Neural progenitor cell (in vitro differentiated cells): ENCODE measurements around the gene VAV1. TPM values are rescaled to one million over a fixed set of nuclear protein-coding genes. Genes with fewer than 3 reads are reported as not detected.

Source experiments
- DNase-seq: peaks from one replicate; pipeline ENCODE4 v3.0.0-alpha.2; 2016; ENCODE audit warnings: low spot score
- H2AFZ ChIP-seq: fragments of 200-600 bp; sonication (generic); replicated peaks from 2 replicates; pipeline ENCODE4 v1.6.1; 2016; ENCODE audit warnings: antibody characterized with exemption
- H3F3A ChIP-seq: fragments of 200-600 bp; sonication (generic); 2 replicates; pipeline ENCODE4 v1.6.1; 2016; ENCODE audit warnings: antibody characterized with exemption, low read depth
- H3K27ac ChIP-seq: fragments of 200-600 bp; sonication (generic); 2 replicates; pipeline ENCODE4 v1.5.1; 2016; ENCODE audit warnings: mild to moderate bottlenecking
- H3K27me3 ChIP-seq: fragments of 200-600 bp; sonication (generic); 2 replicates; pipeline ENCODE4 v1.6.1; 2016; ENCODE audit warnings: mild to moderate bottlenecking, moderate library complexity
- H3K36me3 ChIP-seq: fragments of 200-600 bp; sonication (generic); 2 replicates; pipeline ENCODE4 v1.5.1; 2016
- H3K4me1 ChIP-seq: fragments of 200-600 bp; sonication (generic); 2 replicates; pipeline ENCODE4 v1.6.1; 2016; ENCODE audit warnings: mixed run types
- H3K4me2 ChIP-seq: fragments of 200-600 bp; sonication (generic); 2 replicates; pipeline ENCODE4 v1.6.1; 2016
- H3K4me3 ChIP-seq: fragments of 200-600 bp; sonication (generic); 2 replicates; pipeline ENCODE4 v1.5.1; 2016
- H3K79me2 ChIP-seq: fragments of 200-600 bp; sonication (generic); 2 replicates; pipeline ENCODE4 v1.6.1; 2016; ENCODE audit warnings: low read depth
- H3K9ac ChIP-seq: fragments of 200-600 bp; sonication (generic); 2 replicates; pipeline ENCODE4 v1.6.1; 2016
- H3K9me3 ChIP-seq: fragments of 200-600 bp; sonication (generic); 2 replicates; pipeline ENCODE4 v1.5.1; 2016; ENCODE audit warnings: low read depth
- H4K20me1 ChIP-seq: fragments of 200-600 bp; sonication (generic); 2 replicates; pipeline ENCODE4 v1.6.1; 2016; ENCODE audit warnings: low read depth
- H3K27ac Mint-ChIP-seq: 3 replicates; pipeline ENCODE4 v1.8.0; 2021; ENCODE audit warnings: mixed read lengths
- H3K27me3 Mint-ChIP-seq: 2 replicates; pipeline ENCODE4 v1.8.0; 2022; ENCODE audit warnings: low read depth, mild to moderate bottlenecking, inconsistent platforms, moderate library complexity, mixed read lengths; ENCODE audit not compliant: insufficient read depth
- H3K36me3 Mint-ChIP-seq: 3 replicates; pipeline ENCODE4 v1.8.0; 2021; ENCODE audit warnings: mixed read lengths
- H3K4me1 Mint-ChIP-seq: 3 replicates; pipeline ENCODE4 v1.8.0; 2021; ENCODE audit warnings: mixed read lengths
- H3K4me3 Mint-ChIP-seq: 3 replicates; pipeline ENCODE4 v1.8.0; 2021; ENCODE audit warnings: mild to moderate bottlenecking, moderate library complexity, mixed read lengths
- H3K9me3 Mint-ChIP-seq: 3 replicates; pipeline ENCODE4 v1.8.0; 2020; ENCODE audit warnings: mixed read lengths
- CTCF ChIP-seq: fragments of 200-600 bp; sonication (generic); IDR thresholded peaks from 2 replicates; pipeline ENCODE4 v1.5.1; 2017; ENCODE audit warnings: antibody characterized with exemption, mild to moderate bottlenecking
- EZH2 ChIP-seq: fragments of 200-600 bp; sonication (generic); IDR thresholded peaks from 2 replicates; pipeline ENCODE4 v1.6.1; 2017; ENCODE audit warnings: antibody characterized with exemption, mild to moderate bottlenecking, moderate library complexity
- EZH2phosphoT487 ChIP-seq: fragments of 200-600 bp; sonication (generic); IDR thresholded peaks from 2 replicates; pipeline ENCODE4 v1.6.1; 2017; ENCODE audit warnings: antibody characterized with exemption
- total RNA-seq: library from RNA; depleted of rRNA; stranded (reverse); fragments of >200 nt; gene quantifications from 2 replicates; pipeline ENCODE4 v1.2.3, GENCODE V29; 2015; ENCODE audit warnings: low replicate concordance

The VAV1 gene
- total RNA-seq, 1 donor from 2014 or later: not detected

- H3K4me1 Mint-ChIP-seq: no peaks in the 10 kb centered on the region
- Histone ChIP-seq H3K9ac (no peak overlapping the region), H3K27ac (no peak overlapping the region), H3K27me3 (no peaks in the 10 kb centered on the region), H3K4me3 (no peak overlapping the region), H3K4me2 (no peak overlapping the region), H2AFZ (peak overlapping the region; percentile 60), H3K9me3 (no peaks in the 10 kb centered on the region), H3K4me1 (no peaks in the 10 kb centered on the region), H3K79me2 (no peaks in the 10 kb centered on the region), H3K36me3 (no peaks in the 10 kb centered on the region), H3F3A (no peaks in the 10 kb centered on the region), H4K20me1 (no peaks in the 10 kb centered on the region)
- no peak overlapping the region for H3K27ac Mint-ChIP-seq
- no peak for DNase-seq
- H3K4me3 Mint-ChIP-seq: no peak overlapping the region
- peaks cover 5% of the 10 kb centered on the region for H3K27me3 Mint-ChIP-seq
- no peak for TF ChIP-seq EZH2phosphoT487
- no peak for TF ChIP-seq CTCF
- no peak for TF ChIP-seq EZH2
- H3K9me3 Mint-ChIP-seq: peaks cover 6% of the 10 kb centered on the region
- H3K36me3 Mint-ChIP-seq: no peaks in the 10 kb centered on the region
These were observed 38.9 kb downstream of the VAV1 start for GRCh38 chr19:6811378-6811777.

DNA sequence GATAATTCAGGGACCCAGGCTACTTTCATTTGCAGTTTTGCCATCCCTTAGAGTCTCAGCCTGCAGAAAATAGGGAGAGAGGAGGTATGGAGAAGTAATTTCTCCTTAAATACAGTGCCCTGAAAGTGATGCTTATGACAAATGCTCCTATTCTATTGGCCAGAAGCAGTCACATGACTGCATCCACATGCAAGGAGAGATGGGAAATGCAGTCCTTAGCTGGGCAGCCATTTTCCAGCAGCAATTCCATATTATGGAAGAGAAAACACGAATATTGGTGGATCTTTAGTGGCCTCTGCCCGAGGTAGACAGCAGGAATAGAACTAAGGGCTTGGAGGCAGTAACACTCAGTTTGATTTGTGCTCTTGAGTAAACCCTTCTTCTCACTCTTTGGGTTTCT, 39.4 kb downstream of the VAV1 start:
- Histone ChIP-seq H3K9ac (no peak overlapping the region), H3K4me1 (no peaks in the 10 kb centered on the region), H4K20me1 (no peaks in the 10 kb centered on the region), H3K4me3 (no peak overlapping the region), H3F3A (no peaks in the 10 kb centered on the region), H3K79me2 (no peaks in the 10 kb centered on the region), H3K36me3 (no peaks in the 10 kb centered on the region), H3K27ac (no peak overlapping the region), H3K9me3 (no peaks in the 10 kb centered on the region), H2AFZ (peak overlapping the region; percentile 60), H3K4me2 (no peak overlapping the region), H3K27me3 (no peaks in the 10 kb centered on the region)
- DNase-seq: no peak
- Mint-ChIP-seq H3K27me3 (peaks cover 5% of the 10 kb centered on the region), H3K4me1 (no peaks in the 10 kb centered on the region), H3K36me3 (no peaks in the 10 kb centered on the region), H3K27ac (no peak overlapping the region), H3K9me3 (peaks cover 6% of the 10 kb centered on the region), H3K4me3 (no peak overlapping the region)
- TF ChIP-seq EZH2 (no peak), CTCF (no peak), EZH2phosphoT487 (no peak)

DNA sequence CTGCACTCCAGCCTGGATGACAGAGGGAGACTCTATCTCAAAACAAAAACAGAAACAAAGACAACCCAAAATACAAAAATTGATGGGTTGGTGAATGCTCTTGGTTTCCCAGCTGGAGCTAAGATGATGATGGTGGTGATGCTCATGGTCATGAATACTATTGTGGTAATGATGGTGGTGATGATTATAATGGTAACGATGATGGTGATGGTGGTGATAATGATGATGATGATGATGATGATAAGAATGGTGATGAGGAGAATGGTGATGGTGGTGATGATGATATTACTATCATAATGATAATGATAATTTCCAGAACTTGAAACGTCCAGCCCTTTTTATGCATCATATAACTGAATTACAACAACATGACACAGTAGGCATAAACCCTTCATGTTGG, 40.1 kb downstream of the VAV1 start:
- no peaks in the 10 kb centered on the region for H3K36me3 ChIP-seq
- DNase-seq: no peak
- no peak overlapping the region for H2AFZ ChIP-seq
- no peak overlapping the region for H3K4me3 ChIP-seq
- no peak overlapping the region for H3K27ac ChIP-seq
- no peak for TF ChIP-seq EZH2
- TF ChIP-seq CTCF: no peak
- no peak for TF ChIP-seq EZH2phosphoT487
- H4K20me1 ChIP-seq: no peaks in the 10 kb centered on the region
- H3K36me3 Mint-ChIP-seq: no peaks in the 10 kb centered on the region
- H3K4me3 Mint-ChIP-seq: no peak overlapping the region
- H3K4me1 Mint-ChIP-seq: no peaks in the 10 kb centered on the region
- H3K9me3 ChIP-seq: no peaks in the 10 kb centered on the region
- H3K9me3 Mint-ChIP-seq: peaks cover 6% of the 10 kb centered on the region
- H3K27me3 Mint-ChIP-seq: peaks cover 5% of the 10 kb centered on the region
- no peaks in the 10 kb centered on the region for H3K4me1 ChIP-seq
- H3K4me2 ChIP-seq: no peak overlapping the region
- no peaks in the 10 kb centered on the region for H3K79me2 ChIP-seq
- no peak overlapping the region for H3K27ac Mint-ChIP-seq
- no peaks in the 10 kb centered on the region for H3K27me3 ChIP-seq
- no peak overlapping the region for H3K9ac ChIP-seq
- H3F3A ChIP-seq: no peaks in the 10 kb centered on the region

DNA sequence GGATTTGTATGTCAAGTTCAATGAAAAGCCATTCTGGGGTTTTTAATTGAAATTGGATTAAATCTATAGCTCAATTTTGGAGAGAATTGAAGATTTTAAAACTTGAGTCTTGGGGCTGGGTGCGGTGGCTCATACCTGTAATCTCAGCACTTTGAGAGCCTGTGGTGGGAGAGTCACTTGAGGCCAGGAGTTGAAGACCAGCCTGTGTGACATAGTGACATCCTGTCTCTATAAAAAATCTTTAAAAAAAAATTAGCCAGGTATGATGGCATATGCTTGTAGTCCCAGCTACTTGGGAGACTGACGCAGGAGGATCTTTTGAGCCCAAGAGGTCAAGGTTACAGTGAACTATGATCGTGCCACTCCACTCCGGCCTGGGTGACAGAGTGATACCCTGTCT, 41.2 kb downstream of the VAV1 start:
- Mint-ChIP-seq H3K36me3 (no peaks in the 10 kb centered on the region), H3K4me1 (no peaks in the 10 kb centered on the region), H3K4me3 (no peak overlapping the region), H3K27me3 (peaks cover 5% of the 10 kb centered on the region), H3K9me3 (peaks cover 8% of the 10 kb centered on the region), H3K27ac (no peak overlapping the region)
- Histone ChIP-seq H3K79me2 (no peaks in the 10 kb centered on the region), H3K9me3 (no peaks in the 10 kb centered on the region), H3K27me3 (no peaks in the 10 kb centered on the region), H3K4me3 (no peak overlapping the region), H3K9ac (no peak overlapping the region), H3F3A (no peaks in the 10 kb centered on the region), H3K4me1 (no peaks in the 10 kb centered on the region), H4K20me1 (no peaks in the 10 kb centered on the region), H3K27ac (no peak overlapping the region), H3K4me2 (no peak overlapping the region), H2AFZ (no peak overlapping the region), H3K36me3 (no peaks in the 10 kb centered on the region)
- no peak for DNase-seq
- no peak for TF ChIP-seq EZH2
- no peak for TF ChIP-seq EZH2phosphoT487
- no peak for TF ChIP-seq CTCF
